Lower leg skin (tissue), 4 donors: ENCODE results near the gene TNFRSF13B. TPM values are rescaled to one million over a fixed set of nuclear protein-coding genes. Genes with fewer than 3 reads are reported as not detected.
"Not testable (repeated sequence)": the region's sequence is repeated elsewhere in the genome, so short reads cannot be mapped to it uniquely, and the experiment has no call there.

Experiments used
- DNase-seq, 2 donors: peaks; one replicate each; pipeline ENCODE4 v3.0.0-alpha.2; 2019; ENCODE audit warnings: low spot score in 2 of 2
- H3K4me3 ChIP-seq: fragments of 200-600 bp; sonication (generic); 2 replicates; pipeline ENCODE4 v1.5.1; 2017; ENCODE audit warnings: mild to moderate bottlenecking, low read depth; ENCODE audit not compliant: poor library complexity, severe bottlenecking
- CTCF ChIP-seq, 3 donors: fragments of 450-650 bp; IDR thresholded peaks; one replicate each; pipeline ENCODE4 v1.5.1; 2016; ENCODE audit warnings: antibody characterized with exemption in 3 of 3, mild to moderate bottlenecking in 3 of 3, moderate library complexity in 2 of 3
- POLR2A ChIP-seq, 2 donors: fragments of 450-650 bp; IDR thresholded peaks; one replicate each; pipeline ENCODE4 v1.6.1; 2016 to 2017; ENCODE audit warnings: antibody characterized with exemption in 2 of 2, mild to moderate bottlenecking in 1 of 2, moderate library complexity in 1 of 2
- WGBS, 2 donors: methylation state at CpG; one replicate each; pipeline ENCODE4 v1.1.5; 2018; 5-methylcytosine and 5-hydroxymethylcytosine counted together
- intact Hi-C: fragments of 100-400 bp; cut with DNase I; formaldehyde crosslinking; loops from one replicate; pipeline ENCODE4 v1.15.0; 2023; ENCODE audit warnings: low total_unique reads
- total RNA-seq, 4 donors: library from RNA; depleted of rRNA; stranded (reverse); fragments of >200 nt; gene quantifications; one replicate each; pipeline ENCODE4 v1.1.0, GENCODE V29; 2016

Gene TNFRSF13B
- total RNA-seq, 4 donors from 2014 or later = not detected

- DNase-seq, H3K4me3 ChIP-seq, intact Hi-C loops: not testable (repeated sequence)
- no CpG with 5 or more reads among the region's 12 CpGs for WGBS, 2 donors
These were observed 38.7 kb upstream of the TNFRSF13B start for GRCh38 chr17:17010545-17011034.

- intact Hi-C loops = loop anchor here (10.0 kb wide), 1 partner anchor 125 kb away; no protein-coding TSS in a partner anchor
- WGBS, 2 donors = 43 to 80% methylated on average over 1 of the region's 4 CpGs
- not testable (repeated sequence) for DNase-seq, H3K4me3 ChIP-seq
These were observed 38.1 kb upstream of the TNFRSF13B start for GRCh38 chr17:17009972-17010371.

- intact Hi-C loops = loop anchor here (10.0 kb wide), 1 partner anchor 126 kb away; no protein-coding TSS in a partner anchor
- not testable (repeated sequence) for DNase-seq, H3K4me3 ChIP-seq
- WGBS, 2 donors = 67 to 82% methylated on average over 10 of the region's 10 CpGs
These were observed 36.9 kb upstream of the TNFRSF13B start for GRCh38 chr17:17008621-17009397.

- not testable (repeated sequence) for H3K4me3 ChIP-seq, DNase-seq
- 87 to 90% methylated on average over 4 to 5 of the region's 6 CpGs for WGBS, 2 donors
- intact Hi-C loops = loop anchor here (10.0 kb wide), 1 partner anchor 127 kb away; no protein-coding TSS in a partner anchor
These were observed 36.0 kb upstream of the TNFRSF13B start for GRCh38 chr17:17007891-17008290.

- 60 to 79% methylated on average over 10 to 14 of the region's 14 CpGs for WGBS, 2 donors
- intact Hi-C loops = loop anchor here (10.0 kb wide), 1 partner anchor 130 kb away; no protein-coding TSS in a partner anchor
- not testable (repeated sequence) for H3K4me3 ChIP-seq, DNase-seq
These were observed 33.2 kb upstream of the TNFRSF13B start for GRCh38 chr17:17004997-17005614.

GRCh38 chr17:17004251-17004996, 32.5 kb upstream of the TNFRSF13B start:
- TF ChIP-seq POLR2A (IDR thresholded peaks at IDR 0.05) = no peak
- no peak for TF ChIP-seq CTCF (IDR thresholded peaks at IDR 0.05)
- no peak overlapping the region for H3K4me3 ChIP-seq
- intact Hi-C loops = loop anchor here (10.0 kb wide), 1 partner anchor 130 kb away; no protein-coding TSS in a partner anchor
- WGBS, 2 donors = 88 to 89% methylated on average over 19 of the region's 19 CpGs
- DNase-seq = no peak

- 84 to 85% methylated on average over 15 to 19 of the region's 20 CpGs for WGBS, 2 donors
- H3K4me3 ChIP-seq, DNase-seq: not testable (repeated sequence)
- intact Hi-C loops = loop anchor here (10.0 kb wide), 1 partner anchor 132 kb away; no protein-coding TSS in a partner anchor
These were observed 31.1 kb upstream of the TNFRSF13B start for GRCh38 chr17:17002731-17003715.

GRCh38 chr17:17001874-17002520, 30.1 kb upstream of the TNFRSF13B start:
- peak; percentile 56 to 96 for DNase-seq
- TF ChIP-seq POLR2A (IDR thresholded peaks at IDR 0.05) (no peak), CTCF (IDR thresholded peaks at IDR 0.05) (peak in 1 of 3 donors; percentile 93)
- H3K4me3 ChIP-seq = no peak overlapping the region
- intact Hi-C loops = loop anchor here (10.0 kb wide), 1 partner anchor 133 kb away; no protein-coding TSS in a partner anchor
- 20% methylated on average over 21 of the region's 22 CpGs for WGBS, 2 donors
